Measurements from ENCODE around the gene TAS2R8.
"Not testable (repeated sequence)": the region's sequence is repeated elsewhere in the genome, so short reads cannot be mapped to it uniquely, and the experiment has no call there.

TAS2R8 gene

GRCh38 chr12:10794222-10794621 lies 12.9 kb downstream of the TAS2R8 start:
- ATAC-seq (ENCODE audit: low read depth) = no peak

GRCh38 chr12:10791769-10792168 lies 15.3 kb downstream of the TAS2R8 start:
- H3K27me3 ChIP-seq (ENCODE audit: insufficient read depth, poor library complexity, severe bottlenecking) = not testable (repeated sequence)

More at GRCh38 chr12:10794222-10794621, 12.9 kb downstream of the TAS2R8 start:
- DNase-seq (ENCODE audit: low spot score) = no peak
- Histone ChIP-seq H3K27ac (ENCODE audit: poor library complexity, severe bottlenecking) (no peak overlapping the region), H3K9me3 (ENCODE audit: severe bottlenecking) (no peaks in the 10 kb centered on the region), H3K4me3 (ENCODE audit: severe bottlenecking) (no peak overlapping the region), H3K36me3 (ENCODE audit: low read depth) (no peaks in the 10 kb centered on the region), H3K4me1 (ENCODE audit: insufficient read depth, poor library complexity, severe bottlenecking) (no peaks in the 10 kb centered on the region), H3K27me3 (ENCODE audit: insufficient read depth, poor library complexity, severe bottlenecking) (no peaks in the 10 kb centered on the region)
- no peak for TF ChIP-seq CTCF (IDR thresholded peaks at IDR 0.05; ENCODE audit: poor library complexity, severe bottlenecking)

GRCh38 chr12:10783252-10783651 lies 23.8 kb downstream of the TAS2R8 start:
- Histone ChIP-seq H3K4me3 (ENCODE audit: severe bottlenecking) (no peak overlapping the region), H3K4me1 (ENCODE audit: insufficient read depth, poor library complexity, severe bottlenecking) (no peaks in the 10 kb centered on the region), H3K27ac (ENCODE audit: poor library complexity, severe bottlenecking) (no peak overlapping the region), H3K9me3 (ENCODE audit: severe bottlenecking) (no peaks in the 10 kb centered on the region), H3K36me3 (ENCODE audit: low read depth) (no peaks in the 10 kb centered on the region), H3K27me3 (ENCODE audit: insufficient read depth, poor library complexity, severe bottlenecking) (no peaks in the 10 kb centered on the region)
- no peak for DNase-seq (ENCODE audit: low spot score)
- no peak for ATAC-seq (ENCODE audit: low read depth)
- no peak for TF ChIP-seq CTCF (IDR thresholded peaks at IDR 0.05; ENCODE audit: poor library complexity, severe bottlenecking)

More at GRCh38 chr12:10791769-10792168, 15.3 kb downstream of the TAS2R8 start:
- DNase-seq (ENCODE audit: low spot score); H3K27ac ChIP-seq (ENCODE audit: poor library complexity, severe bottlenecking); H3K9me3 ChIP-seq (ENCODE audit: severe bottlenecking); H3K4me3 ChIP-seq (ENCODE audit: severe bottlenecking); ATAC-seq (ENCODE audit: low read depth); H3K4me1 ChIP-seq (ENCODE audit: insufficient read depth, poor library complexity, severe bottlenecking); H3K36me3 ChIP-seq (ENCODE audit: low read depth): not testable (repeated sequence)

- H3K4me3 ChIP-seq (ENCODE audit: severe bottlenecking) = no peak overlapping the region
- no peaks in the 10 kb centered on the region for H3K4me1 ChIP-seq (ENCODE audit: insufficient read depth, poor library complexity, severe bottlenecking)
- no peaks in the 10 kb centered on the region for H3K36me3 ChIP-seq (ENCODE audit: low read depth)
- DNase-seq (ENCODE audit: low spot score) = no peak
- no peaks in the 10 kb centered on the region for H3K9me3 ChIP-seq (ENCODE audit: severe bottlenecking)
- TF ChIP-seq CTCF (IDR thresholded peaks at IDR 0.05; ENCODE audit: poor library complexity, severe bottlenecking) = no peak
- no peak for ATAC-seq (ENCODE audit: low read depth)
- no peak overlapping the region for H3K27ac ChIP-seq (ENCODE audit: poor library complexity, severe bottlenecking)
- H3K27me3 ChIP-seq (ENCODE audit: insufficient read depth, poor library complexity, severe bottlenecking) = peaks cover 3% of the 10 kb centered on the region
Observed at GRCh38 chr12:10779103-10779502, 28.0 kb downstream of the TAS2R8 start.

GRCh38 chr12:10771132-10771733 lies 35.9 kb downstream of the TAS2R8 start:
- ATAC-seq (ENCODE audit: low read depth) (no peak), DNase-seq (ENCODE audit: low spot score) (no peak)
- Histone ChIP-seq H3K27ac (ENCODE audit: poor library complexity, severe bottlenecking) (no peak overlapping the region), H3K9me3 (ENCODE audit: severe bottlenecking) (no peaks in the 10 kb centered on the region), H3K4me1 (ENCODE audit: insufficient read depth, poor library complexity, severe bottlenecking) (no peaks in the 10 kb centered on the region), H3K4me3 (ENCODE audit: severe bottlenecking) (no peak overlapping the region), H3K36me3 (ENCODE audit: low read depth) (no peaks in the 10 kb centered on the region), H3K27me3 (ENCODE audit: insufficient read depth, poor library complexity, severe bottlenecking) (peaks cover 8% of the 10 kb centered on the region)
- peak; percentile 62 for TF ChIP-seq CTCF (IDR thresholded peaks at IDR 0.05; ENCODE audit: poor library complexity, severe bottlenecking)
